ENCODE data around the gene EDDM3A.

DNA sequence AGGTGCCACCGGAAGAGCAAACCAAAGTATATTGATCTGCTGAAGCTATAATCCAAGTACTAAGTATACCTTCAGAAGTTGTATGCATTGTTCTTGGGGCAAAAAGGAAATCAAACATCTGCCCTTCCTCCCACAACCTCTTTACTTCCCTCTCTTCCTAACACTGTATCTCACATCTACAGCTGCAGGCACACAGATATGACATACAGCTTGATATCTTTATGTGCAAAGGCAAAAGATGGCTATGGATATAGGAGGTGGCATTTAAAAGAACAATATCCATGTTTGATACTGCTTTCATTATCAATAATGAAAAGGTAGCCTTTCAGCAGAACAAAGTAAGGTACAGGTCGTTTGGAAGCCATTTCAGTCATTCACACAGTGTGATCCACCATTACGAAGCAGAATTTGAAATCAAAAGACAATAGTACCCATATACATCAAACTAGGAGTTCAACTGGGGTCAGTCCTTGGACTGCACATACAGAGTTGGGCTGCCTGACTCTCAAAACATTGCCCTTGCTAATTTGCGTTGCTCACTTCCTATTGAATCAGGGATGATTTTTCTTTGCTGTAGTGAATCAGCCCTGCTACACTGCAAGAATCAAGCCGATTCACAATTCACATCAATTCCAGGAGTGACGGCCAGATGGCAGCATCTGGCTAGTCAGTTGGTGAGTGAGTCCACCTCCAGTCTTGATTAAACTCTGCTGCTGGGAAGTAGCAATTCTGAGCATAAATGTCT lies 48.2 kb upstream of the EDDM3A start:
- TF ChIP-seq, protein P1, sequence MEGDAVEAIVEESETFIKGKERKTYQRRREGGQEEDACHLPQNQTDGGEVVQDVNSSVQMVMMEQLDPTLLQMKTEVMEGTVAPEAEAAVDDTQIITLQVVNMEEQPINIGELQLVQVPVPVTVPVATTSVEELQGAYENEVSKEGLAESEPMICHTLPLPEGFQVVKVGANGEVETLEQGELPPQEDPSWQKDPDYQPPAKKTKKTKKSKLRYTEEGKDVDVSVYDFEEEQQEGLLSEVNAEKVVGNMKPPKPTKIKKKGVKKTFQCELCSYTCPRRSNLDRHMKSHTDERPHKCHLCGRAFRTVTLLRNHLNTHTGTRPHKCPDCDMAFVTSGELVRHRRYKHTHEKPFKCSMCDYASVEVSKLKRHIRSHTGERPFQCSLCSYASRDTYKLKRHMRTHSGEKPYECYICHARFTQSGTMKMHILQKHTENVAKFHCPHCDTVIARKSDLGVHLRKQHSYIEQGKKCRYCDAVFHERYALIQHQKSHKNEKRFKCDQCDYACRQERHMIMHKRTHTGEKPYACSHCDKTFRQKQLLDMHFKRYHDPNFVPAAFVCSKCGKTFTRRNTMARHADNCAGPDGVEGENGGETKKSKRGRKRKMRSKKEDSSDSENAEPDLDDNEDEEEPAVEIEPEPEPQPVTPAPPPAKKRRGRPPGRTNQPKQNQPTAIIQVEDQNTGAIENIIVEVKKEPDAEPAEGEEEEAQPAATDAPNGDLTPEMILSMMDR (IDR thresholded peaks at IDR 0.05) = peak; percentile 60 to 68 (median 62)
- TF ChIP-seq POLR2A (IDR thresholded peaks at IDR 0.05) = no peak
